GM12878 (cell line): ENCODE data around the gene CARM1. TPM values are rescaled to one million over a fixed set of nuclear protein-coding genes. Genes with fewer than 3 reads are reported as not detected.

Source experiments
- ATAC-seq: fragments of 200-7000 bp; cut with Tn5 transposase; 3 replicates; pipeline ENCODE4 v1.9.1; 2020; ENCODE audit warnings: mild to moderate bottlenecking, moderate library complexity
- BruUV-seq: library from RNA; stranded (reverse); fragments of 400-500 nt; replicated peaks from 2 replicates; lab custom pipeline; 2021; lab: Mats Ljungman, UMichigan
- CTCF ChIA-PET: fragments of 300-600 bp; sonication (Branson Sonifier 250); formaldehyde crosslinking; extraction: SDS; loops from one replicate; lab custom pipeline; 2021; ENCODE audit warnings: inconsistent platforms; lab: Yijun Ruan, JAX
- POLR2A ChIA-PET: fragments of 350-600 bp; formaldehyde crosslinking; extraction: SDS; loops from one replicate; lab custom pipeline; 2021; ENCODE audit warnings: inconsistent platforms; lab: Charles Lee
- RAD21 ChIA-PET: fragments of 300-600 bp; sonication (Branson Sonifier 250); formaldehyde crosslinking; loops from one replicate; lab custom pipeline; 2023; ENCODE audit warnings: antibody characterized with exemption; ENCODE audit not compliant: unreplicated experiment; lab: Charles Lee
- SMC1A ChIA-PET: fragments of 300-600 bp; sonication (Branson Sonifier 250); formaldehyde crosslinking; loops from one replicate; lab custom pipeline; 2023; ENCODE audit not compliant: unreplicated experiment, uncharacterized antibody; lab: Charles Lee
- DNase-seq: peaks from one replicate; pipeline ENCODE4 v3.0.0-alpha.2; 2011; ENCODE audit warnings: low read depth, low spot score
- FAIRE-seq: peaks from 3 replicates; lab custom pipeline; 2011; peaks lifted over from hg19 to GRCh38; lab: Jason Lieb, UNC
- H2AFZ ChIP-seq: 2 replicates; pipeline ENCODE4 v1.6.0; 2011; ENCODE audit warnings: low read depth, low read length, control low read depth; ENCODE audit not compliant: control insufficient read depth
- H3K27ac ChIP-seq: 2 replicates; pipeline ENCODE4 v1.5.1; 2011; ENCODE audit warnings: control low read depth; ENCODE audit not compliant: control insufficient read depth, insufficient read depth
- H3K27me3 ChIP-seq, 2 experiments: replicated peaks in 1 of 2; 2 replicates each; pipeline versions ENCODE4 v1.6.0 to v1.6.1; 2011; ENCODE audit warnings: low read length in 1 of 2; ENCODE audit not compliant: control insufficient read depth in 2 of 2, insufficient read depth in 2 of 2
- H3K36me3 ChIP-seq, 2 experiments: 2 replicates each; pipeline ENCODE4 v1.5.1; 2011; ENCODE audit warnings: low read length in 1 of 2; ENCODE audit not compliant: control insufficient read depth in 2 of 2, insufficient read depth in 2 of 2
- H3K4me1 ChIP-seq: 2 replicates; pipeline ENCODE4 v1.6.1; 2011; ENCODE audit warnings: mild to moderate bottlenecking, low read length, moderate library complexity, mixed read lengths; ENCODE audit not compliant: control insufficient read depth, insufficient read depth
- H3K4me2 ChIP-seq: 2 replicates; pipeline ENCODE4 v1.6.0; 2011; ENCODE audit warnings: control low read depth; ENCODE audit not compliant: control insufficient read depth, insufficient read depth
- H3K4me3 ChIP-seq: fragments of 200-600 bp; sonication (generic); 2 replicates; pipeline ENCODE4 v1.5.1; 2016
- H3K79me2 ChIP-seq: 2 replicates; pipeline ENCODE4 v1.6.0; 2011; ENCODE audit warnings: low read length; ENCODE audit not compliant: control insufficient read depth, insufficient read depth
- H3K9ac ChIP-seq: 2 replicates; pipeline ENCODE4 v1.8.0; 2011; ENCODE audit warnings: low read length, control low read depth, mixed read lengths; ENCODE audit not compliant: control insufficient read depth, insufficient read depth
- H3K9me3 ChIP-seq: replicated peaks from 3 replicates; pipeline ENCODE4 v1.5.1; 2011; ENCODE audit warnings: mild to moderate bottlenecking, low read length; ENCODE audit not compliant: control insufficient read depth, insufficient read depth
- H4K20me1 ChIP-seq: 2 replicates; pipeline ENCODE4 v1.6.0; 2011; ENCODE audit not compliant: control insufficient read depth, insufficient read depth
- ASH2L ChIP-seq: fragments of 300-600, 200-600 bp; sonication (generic); IDR thresholded peaks from 2 replicates; pipeline ENCODE4 v1.6.1; 2017; ENCODE audit warnings: low read depth, mild to moderate bottlenecking, borderline replicate concordance
- ATF7 ChIP-seq: fragments of 450-650 bp; IDR thresholded peaks from 2 replicates; pipeline ENCODE4 v1.6.1; 2016; ENCODE audit warnings: low read depth, mild to moderate bottlenecking
- MXI1 ChIP-seq: fragments of 150-350 bp; IDR thresholded peaks from 2 replicates; pipeline ENCODE4 v1.6.1; 2011; ENCODE audit warnings: low read depth, mild to moderate bottlenecking, inconsistent platforms, low read length, improper control_type of control experiment
- PML ChIP-seq: IDR thresholded peaks from 2 replicates; pipeline ENCODE4 v1.6.1; 2012; ENCODE audit warnings: low read length, inconsistent platforms
- SPI1 ChIP-seq: IDR thresholded peaks from 2 replicates; pipeline ENCODE4 v1.6.1; 2011; ENCODE audit warnings: low read depth, mild to moderate bottlenecking, low read length, moderate library complexity, borderline replicate concordance; ENCODE audit not compliant: insufficient read depth
- WGBS: methylation state at CpG from one replicate; pipeline ENCODE4 v1.1.6; 2016; ENCODE audit warnings: low lambda C conversion rate; ENCODE audit not compliant: insufficient replicate concordance, insufficient coverage; ENCODE audit errors: missing lambda C conversion rate; 5-methylcytosine and 5-hydroxymethylcytosine counted together
- in situ Hi-C: fragments of 300-500 bp; cut with MboI; formaldehyde crosslinking; loops from 9 replicates; pipeline ENCODE4 v1.14.3; 2018; ENCODE audit warnings: mixed read lengths
- intact Hi-C: fragments of 100-400 bp; cut with micrococcal nuclease; formaldehyde crosslinking; loops from one replicate; pipeline ENCODE4 v1.14.2; 2022; ENCODE audit not compliant: unreplicated experiment
- polyA plus RNA-seq, 11 experiments: library from polyadenylated mRNA; depleted of rRNA in 4 of 11; unstranded in 6 of 11; stranded (reverse) in 5 of 11; fragments of >200 nt; fragmentation: Nextera tagmentation in 4 of 11; fragmentation: Illumina TruSeq in 1 of 11; extraction: Ambion mirVana in 4 of 11; extraction: Trizol in 1 of 11; gene quantifications; 1 replicate in 1 of 11; 2 replicates in 10 of 11; pipeline versions ENCODE4 v1.2.1 to v1.2.3, GENCODE V29; 2011 to 2016; ENCODE audit warnings: inconsistent platforms in 2 of 11, missing spikeins in 2 of 11, low read depth in 1 of 11
- total RNA-seq, 4 experiments: library from RNA; depleted of rRNA in 3 of 4; stranded (reverse); fragments of >200 nt in 3 of 4; fragmentation: Illumina TruSeq in 1 of 4; extraction: Trizol in 1 of 4; gene quantifications; 2 replicates each; pipeline versions ENCODE4 v1.2.1 to v1.2.3, GENCODE V29; 2013 to 2021
- TF ChIP-seq, protein P1 (sequence below): fragments of 450-650 bp; IDR thresholded peaks from 2 replicates; pipeline ENCODE4 v1.6.1; 2016; ENCODE audit warnings: mild to moderate bottlenecking

The CARM1 gene
- total and polyA plus RNA-seq, 10 of the 15 experiments (the other 5 are each of a cell fraction or from before 2014, with no cell fraction given), result 0.45 to 116 (median 39.7) TPM

DNA sequence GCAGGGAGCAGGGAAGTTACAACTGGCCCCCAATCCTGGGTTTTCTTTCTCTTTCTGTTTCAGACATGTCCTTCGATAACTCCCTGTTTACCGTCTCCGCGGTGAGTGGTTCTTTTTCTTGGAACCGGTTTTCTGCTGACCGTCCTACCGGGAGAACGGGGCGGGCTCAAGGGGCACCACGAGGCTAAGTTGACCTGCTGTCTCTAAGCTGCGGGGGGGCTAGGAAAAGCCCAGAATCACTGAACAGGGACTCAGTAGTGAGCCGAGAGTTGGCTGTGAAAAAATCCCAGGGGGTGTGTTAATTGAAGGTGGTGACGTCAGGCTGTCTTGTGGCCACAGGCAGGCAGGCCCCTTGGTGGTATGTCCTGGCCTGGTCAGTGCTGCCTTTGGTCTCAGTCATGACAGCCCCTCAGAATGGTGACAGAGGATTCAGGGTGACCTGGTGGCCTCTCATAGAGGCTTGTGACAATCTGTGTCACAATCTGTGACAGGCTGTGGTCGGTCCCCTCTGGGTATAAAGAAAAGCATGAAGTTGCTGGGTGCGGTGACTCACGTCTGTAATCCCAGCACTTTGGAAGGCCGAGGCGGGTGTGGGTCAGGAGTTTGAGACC lies 8.1 kb upstream of the CARM1 start:
- H3K27me3 ChIP-seq, result no peaks in the 10 kb centered on the region
- no peak; the same call in 2 of the 3 replicates for ATAC-seq
- ChIA-PET SMC1A (interaction anchor here (1.1 to 6.9 kb wide), 8 partner anchors 9 to 161 kb away, joined by 3 to 102 read pairs (median 12); partner anchors contain the start of genes DNM2, QTRT1 and TMED1), POLR2A (interaction anchor here (1.8 to 4.6 kb wide), 2 partner anchors 27 to 144 kb away, joined by 6 to 34 read pairs; partner anchors contain the start of genes DNM2 and TMED1), RAD21 (interaction anchor here (1.0 to 5.8 kb wide), 4 partner anchors 27 to 219 kb away, joined by 3 to 102 read pairs (median 35); partner anchors contain the start of genes DNM2, QTRT1 and TMED1), CTCF (interaction anchor here (0.8 to 7.5 kb wide), 15 partner anchors 9 to 161 kb away, joined by 3 to 211 read pairs (median 20); partner anchors contain the start of genes C19orf38, DNM2, QTRT1 and TMED1)
- FAIRE-seq, result no peak
- H3K4me3 ChIP-seq, result no peak overlapping the region
- WGBS, result 79% methylated on average over 18 of the region's 18 CpGs
- no TSS peak for BruUV-seq
- H3K79me2 ChIP-seq, result no peaks in the 10 kb centered on the region
- H2AFZ ChIP-seq, result no peak overlapping the region
- no peaks in the 10 kb centered on the region for H3K36me3 ChIP-seq
- H4K20me1 ChIP-seq, result no peaks in the 10 kb centered on the region
- no peak overlapping the region for H3K27ac ChIP-seq
- peaks cover 5% of the 10 kb centered on the region for H3K4me1 ChIP-seq
- no peaks in the 10 kb centered on the region for H3K9me3 ChIP-seq
- no peak for DNase-seq
- intact Hi-C loops, result no loop called here
- H3K9ac ChIP-seq, result no peak overlapping the region
- in situ Hi-C loops, result loop anchor here (5.0 kb wide), 1 partner anchor 146 kb away; the partner anchor contains the start of gene DNM2
- TF ChIP-seq ATF7 (peak; percentile 52; the same call in 1 of the 2 replicates), SPI1 (no peak), MXI1 (no peak), ASH2L (no peak), PML (no peak)
- TF ChIP-seq, protein P1, sequence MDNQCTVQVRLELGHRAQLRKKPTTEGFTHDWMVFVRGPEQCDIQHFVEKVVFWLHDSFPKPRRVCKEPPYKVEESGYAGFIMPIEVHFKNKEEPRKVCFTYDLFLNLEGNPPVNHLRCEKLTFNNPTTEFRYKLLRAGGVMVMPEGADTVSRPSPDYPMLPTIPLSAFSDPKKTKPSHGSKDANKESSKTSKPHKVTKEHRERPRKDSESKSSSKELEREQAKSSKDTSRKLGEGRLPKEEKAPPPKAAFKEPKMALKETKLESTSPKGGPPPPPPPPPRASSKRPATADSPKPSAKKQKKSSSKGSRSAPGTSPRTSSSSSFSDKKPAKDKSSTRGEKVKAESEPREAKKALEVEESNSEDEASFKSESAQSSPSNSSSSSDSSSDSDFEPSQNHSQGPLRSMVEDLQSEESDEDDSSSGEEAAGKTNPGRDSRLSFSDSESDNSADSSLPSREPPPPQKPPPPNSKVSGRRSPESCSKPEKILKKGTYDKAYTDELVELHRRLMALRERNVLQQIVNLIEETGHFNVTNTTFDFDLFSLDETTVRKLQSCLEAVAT, result peak; percentile 95
- TF ChIP-seq, all 136 proteins: peak for 2
- no peak overlapping the region for H3K4me2 ChIP-seq
